Lung (tissue), 12 donors: ENCODE data around the gene IL36B. TPM values are rescaled to one million over a fixed set of nuclear protein-coding genes. Genes with fewer than 3 reads are reported as not detected.

Source experiments
- ATAC-seq: fragments of 200-7000 bp; cut with Tn5 transposase; one replicate; pipeline ENCODE4 v1.9.1; 2020; ENCODE audit warnings: moderate number of reproducible peaks; ENCODE audit not compliant: insufficient read depth, low FRiP score
- DNase-seq, 3 donors: peaks; one replicate each; pipeline ENCODE4 v3.0.0-alpha.2; 2013 to 2017
- H3K27ac ChIP-seq, 2 donors: one replicate each; pipeline ENCODE4 v1.5.1; 2013; ENCODE audit warnings: mild to moderate bottlenecking in 2 of 2, moderate library complexity in 2 of 2, control low read depth in 1 of 2, inconsistent platforms in 1 of 2, low read depth in 1 of 2, low read length in 1 of 2
- H3K27me3 ChIP-seq, 3 donors: one replicate each; pipeline ENCODE4 v1.5.1; 2013; ENCODE audit warnings: low read length in 2 of 3; ENCODE audit not compliant: control insufficient read depth in 3 of 3, insufficient read depth in 3 of 3
- H3K36me3 ChIP-seq, 4 donors: one replicate each; pipeline ENCODE4 v1.5.1; 2013; ENCODE audit warnings: low read length in 4 of 4, mild to moderate bottlenecking in 1 of 4, moderate library complexity in 1 of 4; ENCODE audit not compliant: control insufficient read depth in 4 of 4, insufficient read depth in 4 of 4
- H3K4me1 ChIP-seq, 5 donors: one replicate each; pipeline ENCODE4 v1.5.1; 2013; ENCODE audit warnings: low read length in 5 of 5, mild to moderate bottlenecking in 2 of 5, moderate library complexity in 1 of 5; ENCODE audit not compliant: control insufficient read depth in 5 of 5, insufficient read depth in 5 of 5
- H3K4me3 ChIP-seq: one replicate; pipeline ENCODE4 v1.5.1; 2013; ENCODE audit warnings: mild to moderate bottlenecking, control low read depth, moderate library complexity
- H3K9ac ChIP-seq, 2 donors: one replicate each; pipeline ENCODE4 v1.5.1; 2013; ENCODE audit warnings: low read length in 2 of 2, control low read depth in 1 of 2; ENCODE audit not compliant: insufficient read depth in 1 of 2
- H3K9me3 ChIP-seq, 4 donors: one replicate each; pipeline ENCODE4 v1.5.1; 2013; ENCODE audit warnings: low read length in 3 of 4, mild to moderate bottlenecking in 1 of 4, moderate library complexity in 1 of 4; ENCODE audit not compliant: control insufficient read depth in 4 of 4, insufficient read depth in 3 of 4
- WGBS, 2 donors: extraction: QIAGEN DNeasy Blood & Tissue Kit; methylation state at CpG; one replicate each; pipeline ENCODE4 v1.1.7; 2013; 5-methylcytosine and 5-hydroxymethylcytosine counted together
- polyA plus RNA-seq, 2 donors: library from polyadenylated mRNA; stranded (reverse); fragments of 200-250 nt; gene quantifications; one replicate each; pipeline ENCODE4 v1.2.1, GENCODE V29; 2013
- total RNA-seq, 2 donors: library from RNA; depleted of rRNA in 1 of 2; stranded (reverse); fragments of >200 nt in 1 of 2; gene quantifications; one replicate each; pipeline ENCODE4 v1.2.1, GENCODE V29; 2014 to 2021
- TF ChIP-seq, protein P1 (sequence below): IDR thresholded peaks from 2 replicates; pipeline ENCODE4 v1.5.1; 2012; ENCODE audit warnings: mild to moderate bottlenecking; ENCODE audit errors: control extremely low read depth, extremely low read depth
- donor health status: control.
- donor health status: control.
- donor health status: Bipolar disorder and iron deficiency.
- donor health status: healthy.
- donor health status: DM: yes; HTN: yes; CAD: no.

IL36B gene
- total and polyA plus RNA-seq, 4 donors: 0.05 TPM; not detected in 3

DNA sequence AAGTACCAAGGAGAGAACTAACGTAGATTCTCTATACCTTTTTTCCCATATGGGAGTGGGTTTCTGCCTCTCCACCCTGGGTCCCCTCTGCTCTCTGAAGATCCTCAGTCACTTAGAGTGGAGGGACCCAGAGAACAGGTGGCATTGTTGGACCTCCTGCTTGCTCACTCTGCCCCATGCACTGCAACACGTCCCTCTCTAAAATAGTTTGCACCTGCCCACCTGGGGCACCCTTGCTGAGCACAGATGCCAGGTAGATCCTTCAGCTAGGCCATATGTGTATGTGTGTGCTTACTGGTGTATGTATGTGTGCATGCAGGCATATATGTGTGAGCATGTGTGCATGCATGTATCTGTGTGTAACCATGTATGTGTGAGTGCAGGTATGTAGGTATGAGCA is 8.6 kb upstream of the IL36B start:
- peaks cover 0 to 1% (median 0%) of the 10 kb centered on the region in 4 donors for H3K9me3 ChIP-seq
- H3K27ac ChIP-seq: no peak overlapping the region
- H3K4me3 ChIP-seq: no peak overlapping the region
- no peak overlapping the region for H3K9ac ChIP-seq
- no peaks in the 10 kb centered on the region for H3K36me3 ChIP-seq
- no peak for DNase-seq
- 73 to 83% methylated on average over 2 of the region's 2 CpGs for WGBS, 2 donors
- ATAC-seq: no peak
- H3K4me1 ChIP-seq: peaks cover 0 to 9% (median 0%) of the 10 kb centered on the region in 5 donors
- peaks cover 0 to 4% (median 0%) of the 10 kb centered on the region in 3 donors for H3K27me3 ChIP-seq
- TF ChIP-seq, protein P1, sequence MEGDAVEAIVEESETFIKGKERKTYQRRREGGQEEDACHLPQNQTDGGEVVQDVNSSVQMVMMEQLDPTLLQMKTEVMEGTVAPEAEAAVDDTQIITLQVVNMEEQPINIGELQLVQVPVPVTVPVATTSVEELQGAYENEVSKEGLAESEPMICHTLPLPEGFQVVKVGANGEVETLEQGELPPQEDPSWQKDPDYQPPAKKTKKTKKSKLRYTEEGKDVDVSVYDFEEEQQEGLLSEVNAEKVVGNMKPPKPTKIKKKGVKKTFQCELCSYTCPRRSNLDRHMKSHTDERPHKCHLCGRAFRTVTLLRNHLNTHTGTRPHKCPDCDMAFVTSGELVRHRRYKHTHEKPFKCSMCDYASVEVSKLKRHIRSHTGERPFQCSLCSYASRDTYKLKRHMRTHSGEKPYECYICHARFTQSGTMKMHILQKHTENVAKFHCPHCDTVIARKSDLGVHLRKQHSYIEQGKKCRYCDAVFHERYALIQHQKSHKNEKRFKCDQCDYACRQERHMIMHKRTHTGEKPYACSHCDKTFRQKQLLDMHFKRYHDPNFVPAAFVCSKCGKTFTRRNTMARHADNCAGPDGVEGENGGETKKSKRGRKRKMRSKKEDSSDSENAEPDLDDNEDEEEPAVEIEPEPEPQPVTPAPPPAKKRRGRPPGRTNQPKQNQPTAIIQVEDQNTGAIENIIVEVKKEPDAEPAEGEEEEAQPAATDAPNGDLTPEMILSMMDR: no peak

DNA sequence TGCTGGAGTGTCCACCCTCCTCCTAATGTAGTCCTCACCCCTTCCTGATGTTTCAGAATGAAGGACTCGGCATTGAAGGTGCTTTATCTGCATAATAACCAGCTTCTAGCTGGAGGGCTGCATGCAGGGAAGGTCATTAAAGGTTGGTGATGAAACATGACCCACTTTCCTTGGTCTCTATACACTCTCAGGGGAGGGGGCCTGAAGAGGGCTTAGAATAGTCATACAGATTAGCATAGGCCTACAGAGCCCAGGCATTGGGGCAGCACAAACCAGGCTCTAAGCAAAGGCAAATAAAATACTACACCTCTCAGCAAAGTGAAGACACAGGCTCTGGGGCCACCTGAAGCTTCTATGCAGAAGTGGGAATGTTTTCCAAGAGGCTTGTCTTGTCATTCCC is 8.1 kb upstream of the IL36B start:
- 79 to 100% methylated on average over 1 of the region's 1 CpG for WGBS, 2 donors
- TF ChIP-seq, protein P1: no peak
- no peak for ATAC-seq
- peaks cover 0 to 4% (median 0%) of the 10 kb centered on the region in 3 donors for H3K27me3 ChIP-seq
- no peak overlapping the region for H3K4me3 ChIP-seq
- peaks cover 0 to 9% (median 0%) of the 10 kb centered on the region in 5 donors for H3K4me1 ChIP-seq
- H3K36me3 ChIP-seq: no peaks in the 10 kb centered on the region
- peaks cover 0 to 4% (median 0%) of the 10 kb centered on the region in 4 donors for H3K9me3 ChIP-seq
- H3K27ac ChIP-seq: no peak overlapping the region
- H3K9ac ChIP-seq: no peak overlapping the region
- DNase-seq: no peak

DNA sequence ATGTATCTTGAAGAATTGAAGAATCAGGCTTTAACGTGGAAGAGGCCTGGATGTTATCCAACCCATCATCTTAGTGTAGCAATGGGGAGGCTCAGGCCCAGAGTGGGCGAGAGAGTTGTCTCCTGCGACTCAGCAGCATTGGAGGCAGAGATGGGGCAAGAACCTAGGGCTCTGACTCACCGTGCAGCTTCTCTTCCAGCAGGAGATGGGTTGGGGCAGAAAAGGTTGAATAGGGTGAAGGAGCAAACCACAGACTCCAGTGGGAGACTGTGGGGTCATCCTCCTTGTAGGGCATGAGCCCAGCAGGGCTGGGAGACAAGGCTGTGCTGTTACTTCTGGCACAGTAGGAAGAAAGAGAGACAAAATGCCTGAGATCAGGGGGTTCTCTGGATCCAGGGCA is 7.7 kb upstream of the IL36B start:
- DNase-seq (no peak), ATAC-seq (no peak)
- H3K36me3 ChIP-seq: no peaks in the 10 kb centered on the region
- TF ChIP-seq, protein P1: no peak
- 78 to 83% methylated on average over 4 of the region's 4 CpGs for WGBS, 2 donors
- H3K4me3 ChIP-seq: no peak overlapping the region
- peaks cover 0 to 4% (median 0%) of the 10 kb centered on the region in 4 donors for H3K9me3 ChIP-seq
- H3K27me3 ChIP-seq: peaks cover 0 to 4% (median 0%) of the 10 kb centered on the region in 3 donors
- H3K4me1 ChIP-seq: peaks cover 0 to 9% (median 0%) of the 10 kb centered on the region in 5 donors
- H3K9ac ChIP-seq: no peak overlapping the region
- no peak overlapping the region for H3K27ac ChIP-seq
